Measurements from ENCODE around the gene ADAM12. TPM values are rescaled to one million over a fixed set of nuclear protein-coding genes. Genes with fewer than 3 reads are reported as not detected.

ADAM12 gene
- total RNA-seq, 4 donors from 2014 or later = 0.78 to 10.5 (median 1.2) TPM

DNA sequence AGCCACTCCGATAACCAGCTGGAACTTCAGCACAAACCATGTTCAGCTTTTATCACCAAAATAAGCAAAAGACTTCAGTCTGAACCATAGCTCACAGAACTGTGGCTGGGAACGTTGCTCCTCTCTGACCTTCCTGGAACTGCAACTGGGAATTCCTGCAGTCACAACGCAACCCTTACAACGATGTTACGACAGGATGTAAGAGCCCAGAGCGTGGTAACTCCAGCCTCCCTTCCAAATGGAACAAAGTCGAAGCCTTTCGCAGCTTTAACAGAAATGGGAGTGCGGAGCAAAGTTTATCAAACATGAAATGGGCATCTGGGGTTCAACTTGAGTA is 162.6 kb downstream of the ADAM12 start:
- H3K27me3 ChIP-seq = no peaks in the 10 kb centered on the region
- TF ChIP-seq POLR2A (IDR thresholded peaks at IDR 0.05) (no peak), EP300 (IDR thresholded peaks at IDR 0.05) (no peak)
- TF ChIP-seq, protein P1, sequence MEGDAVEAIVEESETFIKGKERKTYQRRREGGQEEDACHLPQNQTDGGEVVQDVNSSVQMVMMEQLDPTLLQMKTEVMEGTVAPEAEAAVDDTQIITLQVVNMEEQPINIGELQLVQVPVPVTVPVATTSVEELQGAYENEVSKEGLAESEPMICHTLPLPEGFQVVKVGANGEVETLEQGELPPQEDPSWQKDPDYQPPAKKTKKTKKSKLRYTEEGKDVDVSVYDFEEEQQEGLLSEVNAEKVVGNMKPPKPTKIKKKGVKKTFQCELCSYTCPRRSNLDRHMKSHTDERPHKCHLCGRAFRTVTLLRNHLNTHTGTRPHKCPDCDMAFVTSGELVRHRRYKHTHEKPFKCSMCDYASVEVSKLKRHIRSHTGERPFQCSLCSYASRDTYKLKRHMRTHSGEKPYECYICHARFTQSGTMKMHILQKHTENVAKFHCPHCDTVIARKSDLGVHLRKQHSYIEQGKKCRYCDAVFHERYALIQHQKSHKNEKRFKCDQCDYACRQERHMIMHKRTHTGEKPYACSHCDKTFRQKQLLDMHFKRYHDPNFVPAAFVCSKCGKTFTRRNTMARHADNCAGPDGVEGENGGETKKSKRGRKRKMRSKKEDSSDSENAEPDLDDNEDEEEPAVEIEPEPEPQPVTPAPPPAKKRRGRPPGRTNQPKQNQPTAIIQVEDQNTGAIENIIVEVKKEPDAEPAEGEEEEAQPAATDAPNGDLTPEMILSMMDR (IDR thresholded peaks at IDR 0.05) = no peak
- H3K4me1 ChIP-seq = peaks cover 0 to 9% (median 0%) of the 10 kb centered on the region in 4 donors
- no peaks in the 10 kb centered on the region for H3K9me3 ChIP-seq
- DNase-seq (ENCODE audit: low spot score in 2 of 2) = no peak
- H3K27ac ChIP-seq = no peak overlapping the region
- WGBS, 2 donors = 18 to 57% methylated on average over 8 to 9 of the region's 9 CpGs
- H3K36me3 ChIP-seq = no peaks in the 10 kb centered on the region
- H3K4me3 ChIP-seq = no peak overlapping the region

DNA sequence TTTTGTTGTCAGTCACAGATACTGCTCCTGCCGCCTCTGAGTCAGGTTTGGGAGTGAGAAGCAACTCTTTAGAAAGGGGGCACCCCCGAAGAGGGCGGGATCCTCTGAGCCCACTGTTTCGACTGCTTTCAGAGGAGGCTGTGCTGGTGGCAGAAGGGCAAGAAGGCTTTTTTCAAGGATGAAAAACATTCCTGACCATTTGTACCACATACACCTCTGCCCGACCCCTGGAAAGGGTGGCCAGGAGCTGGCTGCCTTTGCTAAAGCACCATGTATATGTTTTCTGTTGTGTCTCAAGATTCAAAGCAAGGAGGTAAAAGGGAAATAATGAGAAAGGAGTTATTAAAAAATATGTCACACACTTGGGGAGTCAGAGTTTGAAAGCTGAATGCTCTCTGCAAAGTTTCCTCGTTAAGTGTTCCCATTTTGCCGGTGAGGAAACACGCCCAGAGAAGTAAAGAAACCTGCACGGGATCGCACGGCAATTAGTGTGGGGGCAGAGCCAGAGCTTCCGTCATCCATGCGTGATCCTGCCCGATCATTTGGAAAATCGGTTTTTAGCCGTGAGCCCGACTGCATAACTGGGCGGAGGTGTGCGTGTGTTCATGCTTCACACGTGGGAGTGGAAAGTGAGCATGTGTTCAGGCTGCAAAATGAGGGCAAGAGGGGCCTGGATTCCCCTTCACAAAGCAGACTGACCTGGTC is 163.2 kb downstream of the ADAM12 start:
- Histone ChIP-seq H3K4me1 (peaks cover 0 to 9% (median 0%) of the 10 kb centered on the region in 4 donors), H3K27me3 (no peaks in the 10 kb centered on the region), H3K36me3 (no peaks in the 10 kb centered on the region), H3K4me3 (no peak overlapping the region), H3K27ac (no peak overlapping the region), H3K9me3 (no peaks in the 10 kb centered on the region)
- WGBS, 2 donors = 66 to 73% methylated on average over 20 of the region's 20 CpGs
- TF ChIP-seq, protein P1 (IDR thresholded peaks at IDR 0.05) = no peak
- no peak for TF ChIP-seq EP300 (IDR thresholded peaks at IDR 0.05)
- TF ChIP-seq POLR2A (IDR thresholded peaks at IDR 0.05) = no peak
- no peak for DNase-seq (ENCODE audit: low spot score in 2 of 2)

DNA sequence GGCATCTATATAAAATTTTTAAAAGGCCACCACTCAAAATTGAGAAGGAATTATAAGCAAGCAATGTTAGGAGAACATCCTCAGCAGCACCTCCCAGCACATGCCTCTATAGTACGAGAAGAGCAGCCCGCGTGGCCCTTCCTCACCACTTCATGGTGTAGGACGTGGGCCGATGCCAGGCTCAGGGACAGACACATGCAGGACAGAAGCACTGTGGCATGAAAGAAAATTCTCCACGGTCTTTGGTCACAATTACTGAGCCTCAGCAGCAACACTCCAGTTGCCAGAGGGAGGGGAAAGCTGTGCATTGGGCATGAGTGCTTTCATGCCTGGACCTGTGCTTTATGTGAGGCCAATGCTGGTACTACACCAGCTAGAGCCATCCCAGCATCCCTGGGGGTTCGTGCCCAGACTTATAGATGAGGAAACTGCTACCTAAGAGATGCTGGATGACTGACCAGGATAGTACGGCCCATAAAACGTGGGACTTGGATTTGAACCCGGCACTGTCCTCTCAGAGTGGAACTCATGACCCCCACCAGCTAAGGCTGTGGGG is 164.7 kb downstream of the ADAM12 start:
- H3K36me3 ChIP-seq = no peaks in the 10 kb centered on the region
- no peak overlapping the region for H3K4me3 ChIP-seq
- H3K4me1 ChIP-seq = peaks cover 0 to 9% (median 0%) of the 10 kb centered on the region in 4 donors
- DNase-seq (ENCODE audit: low spot score in 2 of 2) = no peak
- no peaks in the 10 kb centered on the region for H3K27me3 ChIP-seq
- no peak overlapping the region for H3K27ac ChIP-seq
- no peak for TF ChIP-seq POLR2A (IDR thresholded peaks at IDR 0.05)
- TF ChIP-seq, protein P1 (IDR thresholded peaks at IDR 0.05) = no peak
- TF ChIP-seq EP300 (IDR thresholded peaks at IDR 0.05) = no peak
- no peaks in the 10 kb centered on the region for H3K9me3 ChIP-seq
- WGBS, 2 donors = 87 to 90% methylated on average over 10 of the region's 10 CpGs

- no peaks in the 10 kb centered on the region for H3K36me3 ChIP-seq
- 15 to 21% methylated on average over 4 of the region's 4 CpGs for WGBS, 2 donors
- H3K27ac ChIP-seq = no peak overlapping the region
- no peak for DNase-seq (ENCODE audit: low spot score in 2 of 2)
- no peaks in the 10 kb centered on the region for H3K9me3 ChIP-seq
- peaks cover 0 to 9% (median 0%) of the 10 kb centered on the region in 4 donors for H3K4me1 ChIP-seq
- TF ChIP-seq, protein P1 (IDR thresholded peaks at IDR 0.05) = no peak
- TF ChIP-seq EP300 (IDR thresholded peaks at IDR 0.05) (no peak), POLR2A (IDR thresholded peaks at IDR 0.05) (no peak)
- no peak overlapping the region for H3K4me3 ChIP-seq
- H3K27me3 ChIP-seq = no peaks in the 10 kb centered on the region
Observed at GRCh38 chr10:126222736-126223511, 165.4 kb downstream of the ADAM12 start.

- no peak overlapping the region for H3K27ac ChIP-seq
- 93 to 95% methylated on average over 5 of the region's 5 CpGs for WGBS, 2 donors
- H3K27me3 ChIP-seq = no peaks in the 10 kb centered on the region
- no peaks in the 10 kb centered on the region for H3K9me3 ChIP-seq
- no peak overlapping the region for H3K4me3 ChIP-seq
- no peak for DNase-seq (ENCODE audit: low spot score in 2 of 2)
- H3K36me3 ChIP-seq = no peaks in the 10 kb centered on the region
- peaks cover 0 to 9% (median 0%) of the 10 kb centered on the region in 4 donors for H3K4me1 ChIP-seq
- TF ChIP-seq EP300 (IDR thresholded peaks at IDR 0.05) = no peak
- TF ChIP-seq, protein P1 (IDR thresholded peaks at IDR 0.05) = no peak
- TF ChIP-seq POLR2A (IDR thresholded peaks at IDR 0.05) = no peak
Observed at GRCh38 chr10:126221874-126222273, 166.4 kb downstream of the ADAM12 start.
